Stimulated activated naive CD8-positive, alpha-beta T cell treated with anti-CD3 and anti-CD28 coated beads, Interleukin-15, Interleukin-2, amounts not matched to agents 100 ng/mL and 50 ng/mL, for 24 hours (primary cell): ENCODE results near the gene FBN2.
"Not testable (repeated sequence)": the region's sequence is repeated elsewhere in the genome, so short reads cannot be mapped to it uniquely, and the experiment has no call there.

Experiments
- H3K27ac Mint-ChIP-seq: one replicate; pipeline ENCODE4 v1.8.0; 2021; ENCODE audit warnings: mild to moderate bottlenecking, mixed read lengths
- H3K27me3 Mint-ChIP-seq: one replicate; pipeline ENCODE4 v1.8.0; 2021; ENCODE audit warnings: mixed read lengths
- H3K36me3 Mint-ChIP-seq: one replicate; pipeline ENCODE4 v1.8.0; 2021; ENCODE audit warnings: low read depth, mixed read lengths
- H3K4me1 Mint-ChIP-seq: one replicate; pipeline ENCODE4 v1.8.0; 2021; ENCODE audit warnings: low read depth, mixed read lengths
- H3K4me3 Mint-ChIP-seq: one replicate; pipeline ENCODE4 v1.8.0; 2021; ENCODE audit warnings: mild to moderate bottlenecking, mixed read lengths
- H3K9me3 Mint-ChIP-seq: one replicate; pipeline ENCODE4 v1.8.0; 2021; ENCODE audit warnings: mixed read lengths

FBN2 gene

GRCh38 chr5:128328007-128328406 is 210.0 kb downstream of the FBN2 start:
- Mint-ChIP-seq H3K9me3 (peaks cover 8% of the 10 kb centered on the region), H3K27ac (no peak overlapping the region), H3K4me1 (no peaks in the 10 kb centered on the region), H3K4me3 (no peak overlapping the region), H3K36me3 (no peaks in the 10 kb centered on the region), H3K27me3 (peaks cover 4% of the 10 kb centered on the region)

- H3K4me1 Mint-ChIP-seq, H3K36me3 Mint-ChIP-seq, H3K27me3 Mint-ChIP-seq, H3K27ac Mint-ChIP-seq, H3K9me3 Mint-ChIP-seq, H3K4me3 Mint-ChIP-seq: not testable (repeated sequence)
These were observed 216.6 kb downstream of the FBN2 start for GRCh38 chr5:128321418-128321817.

DNA sequence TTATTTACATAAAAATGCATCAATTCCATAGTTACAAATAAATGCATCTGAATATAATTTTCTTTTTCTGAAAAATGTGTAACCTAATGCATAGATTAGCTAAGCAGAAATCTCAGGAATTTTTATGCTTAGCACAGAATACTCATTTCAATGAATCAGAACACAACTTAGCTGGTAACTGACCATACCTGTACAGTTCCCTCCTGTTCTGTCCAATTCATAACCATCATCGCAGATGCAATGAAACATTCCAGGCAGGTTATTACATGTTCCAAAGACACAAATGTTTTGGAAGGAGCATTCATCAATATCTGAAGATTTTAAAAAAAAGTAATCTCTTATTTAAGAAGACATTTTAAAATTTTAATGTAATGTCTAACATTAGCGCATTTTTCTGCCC is 219.4 kb downstream of the FBN2 start:
- no peak overlapping the region for H3K27ac Mint-ChIP-seq
- no peaks in the 10 kb centered on the region for H3K4me1 Mint-ChIP-seq
- H3K9me3 Mint-ChIP-seq = no peaks in the 10 kb centered on the region
- H3K4me3 Mint-ChIP-seq = no peak overlapping the region
- no peaks in the 10 kb centered on the region for H3K27me3 Mint-ChIP-seq
- no peaks in the 10 kb centered on the region for H3K36me3 Mint-ChIP-seq

GRCh38 chr5:128317481-128317880 is 220.6 kb downstream of the FBN2 start:
- no peaks in the 10 kb centered on the region for H3K9me3 Mint-ChIP-seq
- H3K27me3 Mint-ChIP-seq = no peaks in the 10 kb centered on the region
- no peak overlapping the region for H3K4me3 Mint-ChIP-seq
- H3K27ac Mint-ChIP-seq = no peak overlapping the region
- no peaks in the 10 kb centered on the region for H3K36me3 Mint-ChIP-seq
- H3K4me1 Mint-ChIP-seq = no peaks in the 10 kb centered on the region

DNA sequence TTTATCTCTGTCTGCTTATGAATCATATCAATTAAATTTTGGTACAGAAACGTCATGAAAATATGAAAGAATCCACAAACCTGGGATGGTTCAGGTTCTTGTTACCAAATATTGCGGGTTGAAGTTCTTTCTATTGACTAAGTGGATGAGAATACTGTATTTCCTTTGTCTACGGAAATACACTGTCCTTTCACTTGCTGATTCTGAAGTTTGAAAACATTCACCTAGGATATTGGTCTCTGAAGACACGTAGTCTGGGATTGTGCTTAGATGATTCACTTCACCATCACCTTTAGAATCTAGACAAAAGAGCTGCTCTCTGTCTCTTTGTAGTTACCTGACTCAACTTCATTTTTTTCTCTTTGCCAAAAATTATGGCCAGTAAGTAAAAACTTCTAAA is 222.4 kb downstream of the FBN2 start:
- no peak overlapping the region for H3K4me3 Mint-ChIP-seq
- H3K9me3 Mint-ChIP-seq = no peaks in the 10 kb centered on the region
- no peaks in the 10 kb centered on the region for H3K27me3 Mint-ChIP-seq
- H3K4me1 Mint-ChIP-seq = no peaks in the 10 kb centered on the region
- no peak overlapping the region for H3K27ac Mint-ChIP-seq
- H3K36me3 Mint-ChIP-seq = no peaks in the 10 kb centered on the region

DNA sequence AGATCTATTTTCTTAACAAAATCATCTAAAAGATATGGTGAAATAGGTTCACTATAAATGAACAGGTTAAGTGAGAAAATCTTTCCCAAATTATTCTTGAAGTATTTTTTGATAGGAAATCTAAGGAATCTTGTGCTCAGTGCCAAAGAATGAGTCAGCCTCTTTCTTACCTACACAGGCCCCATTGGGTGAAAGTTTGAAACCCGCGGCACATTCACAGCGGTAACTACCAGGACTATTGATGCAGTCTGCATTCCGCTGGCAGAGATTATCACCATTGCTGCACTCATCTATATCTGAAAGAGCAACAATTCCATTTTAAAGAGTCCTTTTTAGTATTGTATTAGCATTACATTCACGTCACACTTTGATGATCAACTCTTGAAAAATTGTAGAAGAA is 232.7 kb downstream of the FBN2 start:
- Mint-ChIP-seq H3K4me1 (no peaks in the 10 kb centered on the region), H3K27me3 (no peaks in the 10 kb centered on the region), H3K4me3 (no peak overlapping the region), H3K36me3 (no peaks in the 10 kb centered on the region), H3K9me3 (no peaks in the 10 kb centered on the region), H3K27ac (no peak overlapping the region)

DNA sequence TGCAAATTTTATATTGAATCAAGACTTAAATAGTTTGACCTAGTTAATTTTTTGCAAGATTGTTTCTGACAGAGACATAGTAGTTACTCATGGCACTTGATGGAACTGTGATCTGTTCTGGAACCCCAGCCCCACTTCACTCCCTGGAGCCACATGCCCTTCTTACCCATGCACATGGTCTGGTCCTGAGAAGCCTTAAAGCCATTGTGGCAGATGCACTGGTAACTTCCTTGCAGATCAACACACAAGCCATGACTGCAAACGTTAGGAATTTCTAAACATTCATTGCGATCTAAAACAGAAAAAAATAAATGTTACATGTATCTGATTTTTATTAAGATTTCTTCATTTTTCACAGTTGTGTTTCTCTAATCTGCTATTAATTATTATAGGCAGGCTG is 233.3 kb downstream of the FBN2 start:
- H3K4me1 Mint-ChIP-seq = no peaks in the 10 kb centered on the region
- no peak overlapping the region for H3K27ac Mint-ChIP-seq
- no peak overlapping the region for H3K4me3 Mint-ChIP-seq
- H3K36me3 Mint-ChIP-seq = no peaks in the 10 kb centered on the region
- H3K9me3 Mint-ChIP-seq = no peaks in the 10 kb centered on the region
- no peaks in the 10 kb centered on the region for H3K27me3 Mint-ChIP-seq

DNA sequence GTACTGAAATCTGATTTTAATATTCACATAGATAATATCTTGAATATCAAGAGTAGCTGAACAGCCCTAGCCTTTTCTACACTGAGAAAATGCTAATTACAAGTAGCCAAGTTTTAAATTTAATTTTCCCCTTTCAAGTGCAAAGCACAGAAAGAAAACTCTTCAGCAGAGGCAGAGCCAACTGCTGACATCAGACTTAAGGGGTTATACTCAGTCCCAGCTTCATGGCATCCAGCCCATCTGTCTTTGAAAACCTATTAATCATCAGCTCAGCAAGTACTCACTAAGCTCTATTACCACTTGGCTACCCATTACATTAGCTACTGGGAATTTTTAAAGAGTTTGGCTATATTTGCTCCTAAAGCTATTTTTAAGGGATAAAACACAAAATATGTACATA is 234.0 kb downstream of the FBN2 start:
- no peaks in the 10 kb centered on the region for H3K9me3 Mint-ChIP-seq
- H3K27me3 Mint-ChIP-seq = no peaks in the 10 kb centered on the region
- no peak overlapping the region for H3K27ac Mint-ChIP-seq
- H3K4me3 Mint-ChIP-seq = no peak overlapping the region
- H3K4me1 Mint-ChIP-seq = no peaks in the 10 kb centered on the region
- no peaks in the 10 kb centered on the region for H3K36me3 Mint-ChIP-seq

DNA sequence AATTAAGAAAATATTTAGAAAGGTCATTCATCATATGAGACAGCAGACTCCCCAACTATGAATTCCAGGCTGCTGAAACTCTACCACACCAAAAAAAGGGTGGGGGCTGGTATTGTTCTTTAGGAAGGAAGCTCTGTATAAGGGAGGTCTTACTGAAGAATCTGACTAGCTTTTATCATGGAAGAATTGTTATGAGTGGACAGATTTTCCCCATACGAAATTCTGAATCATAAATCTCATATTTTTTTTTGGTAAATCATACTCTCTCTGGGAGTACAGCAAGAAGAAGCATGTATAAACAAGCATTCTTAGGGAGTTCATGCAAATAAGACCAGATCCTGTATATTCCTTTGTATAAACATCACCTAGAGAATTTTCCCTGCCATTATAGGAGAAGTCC is 234.5 kb downstream of the FBN2 start:
- Mint-ChIP-seq H3K4me3 (no peak overlapping the region), H3K27ac (no peak overlapping the region), H3K4me1 (no peaks in the 10 kb centered on the region), H3K27me3 (no peaks in the 10 kb centered on the region), H3K36me3 (no peaks in the 10 kb centered on the region), H3K9me3 (no peaks in the 10 kb centered on the region)

DNA sequence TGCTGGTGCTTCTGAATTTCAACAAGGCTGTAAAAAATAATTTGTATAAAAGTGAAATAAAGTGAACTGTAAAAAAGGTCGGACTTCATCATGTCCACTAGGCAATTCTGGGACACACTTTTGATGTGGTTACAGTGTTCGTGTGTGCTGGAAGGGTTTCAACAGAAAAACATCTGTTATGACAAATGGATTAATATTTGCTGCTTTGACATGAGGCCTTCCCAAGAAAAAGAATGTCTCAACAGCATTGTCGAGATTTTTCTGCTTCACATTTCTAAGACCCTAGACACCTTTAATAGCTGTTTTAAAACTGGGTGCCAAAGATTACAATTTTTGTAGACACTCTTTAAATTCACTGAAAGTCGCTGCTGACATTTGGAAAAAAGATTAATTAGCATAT is 237.9 kb downstream of the FBN2 start:
- no peaks in the 10 kb centered on the region for H3K36me3 Mint-ChIP-seq
- H3K4me3 Mint-ChIP-seq = no peak overlapping the region
- H3K9me3 Mint-ChIP-seq = no peaks in the 10 kb centered on the region
- no peaks in the 10 kb centered on the region for H3K27me3 Mint-ChIP-seq
- no peak overlapping the region for H3K27ac Mint-ChIP-seq
- no peaks in the 10 kb centered on the region for H3K4me1 Mint-ChIP-seq

- no peak overlapping the region for H3K4me3 Mint-ChIP-seq
- H3K9me3 Mint-ChIP-seq = peaks cover 4% of the 10 kb centered on the region
- H3K36me3 Mint-ChIP-seq = no peaks in the 10 kb centered on the region
- no peak overlapping the region for H3K27ac Mint-ChIP-seq
- H3K27me3 Mint-ChIP-seq = no peaks in the 10 kb centered on the region
- H3K4me1 Mint-ChIP-seq = no peaks in the 10 kb centered on the region
These were observed 247.7 kb downstream of the FBN2 start for GRCh38 chr5:128290152-128290858.

DNA sequence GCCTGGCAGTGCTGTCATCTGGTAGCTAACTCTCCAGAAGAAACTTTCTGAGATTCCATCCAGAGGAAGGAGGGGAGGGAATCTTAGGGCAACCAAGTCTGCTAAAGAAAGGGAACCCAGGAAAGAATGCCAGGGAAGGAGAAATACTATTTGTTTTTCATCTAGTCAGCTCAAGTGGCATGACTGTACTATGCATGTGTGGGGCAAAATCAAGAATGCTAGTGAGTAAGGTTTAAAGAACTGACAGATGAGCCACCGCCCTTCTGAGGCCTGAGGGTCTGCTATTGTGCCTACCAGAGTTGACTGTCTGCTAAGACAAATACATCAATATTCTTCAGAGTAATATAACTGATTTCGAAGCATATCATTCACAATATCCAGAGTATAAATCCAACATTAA is 250.3 kb downstream of the FBN2 start:
- Mint-ChIP-seq H3K36me3 (no peaks in the 10 kb centered on the region), H3K4me1 (no peaks in the 10 kb centered on the region), H3K9me3 (no peaks in the 10 kb centered on the region), H3K27me3 (no peaks in the 10 kb centered on the region), H3K4me3 (no peak overlapping the region), H3K27ac (no peak overlapping the region)

- no peak overlapping the region for H3K4me3 Mint-ChIP-seq
- no peaks in the 10 kb centered on the region for H3K36me3 Mint-ChIP-seq
- H3K27me3 Mint-ChIP-seq = no peaks in the 10 kb centered on the region
- no peaks in the 10 kb centered on the region for H3K9me3 Mint-ChIP-seq
- H3K4me1 Mint-ChIP-seq = no peaks in the 10 kb centered on the region
- H3K27ac Mint-ChIP-seq = no peak overlapping the region
These were observed 253.8 kb downstream of the FBN2 start for GRCh38 chr5:128284236-128284635.

GRCh38 chr5:128279345-128279744 is 258.7 kb downstream of the FBN2 start:
- Mint-ChIP-seq H3K27me3 (no peaks in the 10 kb centered on the region), H3K9me3 (no peaks in the 10 kb centered on the region), H3K4me1 (no peaks in the 10 kb centered on the region), H3K36me3 (no peaks in the 10 kb centered on the region), H3K27ac (no peak overlapping the region), H3K4me3 (no peak overlapping the region)

GRCh38 chr5:128276537-128277216 is 261.4 kb downstream of the FBN2 start:
- H3K4me1 Mint-ChIP-seq = no peaks in the 10 kb centered on the region
- H3K36me3 Mint-ChIP-seq = no peaks in the 10 kb centered on the region
- H3K27me3 Mint-ChIP-seq = no peaks in the 10 kb centered on the region
- H3K4me3 Mint-ChIP-seq = no peak overlapping the region
- H3K9me3 Mint-ChIP-seq = no peaks in the 10 kb centered on the region
- H3K27ac Mint-ChIP-seq = no peak overlapping the region

- no peaks in the 10 kb centered on the region for H3K36me3 Mint-ChIP-seq
These were observed 263.6 kb downstream of the FBN2 start for GRCh38 chr5:128274441-128274840.

More at GRCh38 chr5:128274441-128274840, 263.6 kb downstream of the FBN2 start:
- Mint-ChIP-seq H3K27ac (no peak overlapping the region), H3K9me3 (no peaks in the 10 kb centered on the region), H3K27me3 (peaks cover 6% of the 10 kb centered on the region), H3K4me3 (no peak overlapping the region), H3K4me1 (no peaks in the 10 kb centered on the region)
